ENCODE results near the gene IMPDH1. TPM values are rescaled to one million over a fixed set of nuclear protein-coding genes. Genes with fewer than 3 reads are reported as not detected.

The IMPDH1 gene
- total RNA-seq, 1 experiment from 2014 or later: 57.1 TPM

DNA sequence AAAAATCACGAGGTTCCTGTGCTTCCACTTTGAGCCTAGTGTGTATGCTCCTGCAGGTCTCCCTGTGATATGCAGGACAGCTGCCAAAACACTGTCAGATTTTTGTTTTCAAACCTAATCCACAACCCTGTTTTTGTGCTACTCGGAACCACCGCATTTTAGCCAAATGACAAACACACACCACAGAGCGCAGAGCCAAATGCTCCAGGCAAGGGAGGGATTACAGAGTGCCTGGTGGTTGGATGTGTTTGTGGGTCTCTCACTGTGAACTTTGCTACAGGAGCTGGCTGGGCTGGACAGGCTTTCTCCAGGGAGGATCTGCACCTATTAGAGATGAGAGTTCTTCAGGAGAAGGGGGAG is 60.3 kb downstream of the IMPDH1 start:
- H3K9me3 Mint-ChIP-seq (ENCODE audit: low read depth, unreplicated experiment): no peaks in the 10 kb centered on the region
- H3K27me3 Mint-ChIP-seq (ENCODE audit: unreplicated experiment): peaks cover 67% of the 10 kb centered on the region
- TF ChIP-seq, protein P1, sequence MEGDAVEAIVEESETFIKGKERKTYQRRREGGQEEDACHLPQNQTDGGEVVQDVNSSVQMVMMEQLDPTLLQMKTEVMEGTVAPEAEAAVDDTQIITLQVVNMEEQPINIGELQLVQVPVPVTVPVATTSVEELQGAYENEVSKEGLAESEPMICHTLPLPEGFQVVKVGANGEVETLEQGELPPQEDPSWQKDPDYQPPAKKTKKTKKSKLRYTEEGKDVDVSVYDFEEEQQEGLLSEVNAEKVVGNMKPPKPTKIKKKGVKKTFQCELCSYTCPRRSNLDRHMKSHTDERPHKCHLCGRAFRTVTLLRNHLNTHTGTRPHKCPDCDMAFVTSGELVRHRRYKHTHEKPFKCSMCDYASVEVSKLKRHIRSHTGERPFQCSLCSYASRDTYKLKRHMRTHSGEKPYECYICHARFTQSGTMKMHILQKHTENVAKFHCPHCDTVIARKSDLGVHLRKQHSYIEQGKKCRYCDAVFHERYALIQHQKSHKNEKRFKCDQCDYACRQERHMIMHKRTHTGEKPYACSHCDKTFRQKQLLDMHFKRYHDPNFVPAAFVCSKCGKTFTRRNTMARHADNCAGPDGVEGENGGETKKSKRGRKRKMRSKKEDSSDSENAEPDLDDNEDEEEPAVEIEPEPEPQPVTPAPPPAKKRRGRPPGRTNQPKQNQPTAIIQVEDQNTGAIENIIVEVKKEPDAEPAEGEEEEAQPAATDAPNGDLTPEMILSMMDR (IDR thresholded peaks at IDR 0.05; ENCODE audit: unreplicated experiment): no peak
- H3K27ac Mint-ChIP-seq (ENCODE audit: unreplicated experiment): no peak overlapping the region
- no peak overlapping the region for H3K4me3 Mint-ChIP-seq (ENCODE audit: low read depth, unreplicated experiment)
- CTCF ChIA-PET: no interaction called here
- no peaks in the 10 kb centered on the region for H3K36me3 Mint-ChIP-seq (ENCODE audit: insufficient read depth, unreplicated experiment)
- BruUV-seq (replicated peaks): no TSS peak
- DNase-seq: no peak
- intact Hi-C loops (cut with micrococcal nuclease; ENCODE audit: unreplicated experiment): no loop called here
- no peaks in the 10 kb centered on the region for H3K4me1 Mint-ChIP-seq (ENCODE audit: low read depth, unreplicated experiment)

DNA sequence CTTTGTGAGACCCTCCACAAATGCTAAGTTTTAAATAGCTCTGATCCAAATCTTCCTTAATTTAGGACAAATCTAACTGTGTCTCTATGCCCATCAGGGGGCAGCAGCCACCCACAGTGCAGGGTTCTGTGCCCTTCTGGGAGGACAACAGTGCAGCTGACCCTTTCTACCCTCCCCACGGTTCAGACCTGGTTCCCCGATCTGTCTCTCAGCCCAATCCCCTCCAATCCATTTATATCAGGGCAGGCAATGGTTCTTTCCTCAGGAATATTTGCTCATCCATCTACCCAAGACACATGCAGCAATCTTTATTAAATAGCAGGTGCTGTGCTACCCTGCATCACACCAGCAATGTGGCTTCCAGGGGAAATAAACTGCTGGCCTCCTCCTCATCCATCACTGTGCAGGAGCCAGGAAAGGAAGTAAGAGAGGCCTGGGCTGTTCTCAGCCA is 62.1 kb downstream of the IMPDH1 start:
- TF ChIP-seq, protein P1 (IDR thresholded peaks at IDR 0.05; ENCODE audit: unreplicated experiment): peak; percentile 56
- H3K4me1 Mint-ChIP-seq (ENCODE audit: low read depth, unreplicated experiment): peaks cover 5% of the 10 kb centered on the region
- no peak overlapping the region for H3K4me3 Mint-ChIP-seq (ENCODE audit: low read depth, unreplicated experiment)
- H3K27me3 Mint-ChIP-seq (ENCODE audit: unreplicated experiment): peaks cover 49% of the 10 kb centered on the region
- H3K9me3 Mint-ChIP-seq (ENCODE audit: low read depth, unreplicated experiment): no peaks in the 10 kb centered on the region
- intact Hi-C loops (cut with micrococcal nuclease; ENCODE audit: unreplicated experiment): loop anchor here (1.0 kb wide), 1 partner anchor 40 kb away; no protein-coding TSS in a partner anchor
- CTCF ChIA-PET: interaction anchor here (0.6 to 2.7 kb wide), 9 partner anchors 10 to 112 kb away, joined by 3 to 60 read pairs (median 6); no protein-coding TSS in a partner anchor
- no TSS peak for BruUV-seq (replicated peaks)
- no peak overlapping the region for H3K27ac Mint-ChIP-seq (ENCODE audit: unreplicated experiment)
- H3K36me3 Mint-ChIP-seq (ENCODE audit: insufficient read depth, unreplicated experiment): peaks cover 12% of the 10 kb centered on the region
- peak; percentile 66 for DNase-seq

DNA sequence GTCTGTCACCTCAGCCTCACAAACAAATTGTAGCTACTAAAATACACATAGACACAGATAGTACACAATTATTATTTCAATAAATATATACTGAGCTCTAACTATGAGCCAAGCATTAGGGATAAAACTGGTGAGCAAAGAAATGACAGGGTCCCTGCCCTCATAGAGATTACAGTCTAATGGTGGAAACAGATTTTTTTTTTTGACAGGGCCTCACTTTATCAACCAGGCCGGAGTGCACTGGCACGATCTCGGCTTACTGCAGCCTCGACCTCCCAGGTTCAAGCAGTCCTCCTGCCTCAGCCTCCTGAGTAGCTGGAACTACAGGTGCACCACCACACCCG is 65.4 kb downstream of the IMPDH1 start:
- no peak for DNase-seq
- no peaks in the 10 kb centered on the region for H3K9me3 Mint-ChIP-seq (ENCODE audit: low read depth, unreplicated experiment)
- H3K36me3 Mint-ChIP-seq (ENCODE audit: insufficient read depth, unreplicated experiment): peaks cover 15% of the 10 kb centered on the region
- peaks cover 10% of the 10 kb centered on the region for H3K4me1 Mint-ChIP-seq (ENCODE audit: low read depth, unreplicated experiment)
- no TSS peak for BruUV-seq (replicated peaks)
- no peak overlapping the region for H3K4me3 Mint-ChIP-seq (ENCODE audit: low read depth, unreplicated experiment)
- H3K27ac Mint-ChIP-seq (ENCODE audit: unreplicated experiment): no peak overlapping the region
- intact Hi-C loops (cut with micrococcal nuclease; ENCODE audit: unreplicated experiment): no loop called here
- CTCF ChIA-PET: interaction anchor here (0.5 to 1.5 kb wide), 3 partner anchors 9 to 546 kb away, joined by 3 to 11 read pairs (median 4); no protein-coding TSS in a partner anchor
- H3K27me3 Mint-ChIP-seq (ENCODE audit: unreplicated experiment): peaks cover 26% of the 10 kb centered on the region
- TF ChIP-seq, protein P1 (IDR thresholded peaks at IDR 0.05; ENCODE audit: unreplicated experiment): no peak

DNA sequence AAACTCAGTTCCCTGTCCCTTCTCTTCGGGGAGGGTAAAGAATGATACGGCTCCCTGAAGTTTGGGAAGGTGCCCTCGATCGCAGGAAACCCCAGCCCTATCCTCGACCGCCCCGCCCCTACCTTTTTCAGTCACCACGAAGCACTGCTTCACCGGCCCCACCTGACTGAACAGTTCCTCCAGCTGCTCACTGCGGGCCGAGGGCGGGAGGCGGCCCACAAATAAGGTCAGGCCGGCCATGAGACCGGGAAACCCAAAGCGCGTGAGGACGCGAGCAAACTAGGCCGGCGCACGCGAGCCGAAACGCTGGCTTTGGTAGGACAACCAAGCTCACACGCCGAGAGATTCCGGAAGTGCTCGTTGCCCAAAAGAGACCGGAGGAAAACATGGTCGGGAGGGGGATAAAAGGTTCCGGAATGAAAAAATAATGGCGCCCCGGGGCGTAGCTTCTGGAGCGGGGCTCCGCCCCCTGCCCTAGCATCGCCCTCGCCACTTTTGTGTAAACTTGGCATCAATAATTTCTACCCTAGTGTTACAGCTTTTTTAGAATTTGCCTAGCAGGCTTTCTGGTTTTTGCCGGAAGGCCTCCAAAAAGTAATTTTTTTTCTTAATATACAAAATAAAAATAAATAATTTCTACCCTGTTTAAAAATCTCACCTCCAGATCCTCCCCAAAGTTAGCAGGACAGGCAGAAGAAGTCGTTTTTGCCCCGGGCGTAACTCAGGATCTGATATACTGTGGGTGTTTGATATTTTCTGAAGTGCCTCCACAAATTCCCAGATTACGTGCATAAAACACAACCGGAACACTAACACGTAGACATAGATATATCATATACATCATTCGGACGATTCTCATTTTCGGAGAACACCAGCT is 66.0 kb downstream of the IMPDH1 start, which contains the start of gene RBM28:
TSS of gene RBM28 (minus strand) at position 355 of the 877 bp plus-strand sequence. CDS start at position 240, 115 bp downstream.
- H3K9me3 Mint-ChIP-seq (ENCODE audit: low read depth, unreplicated experiment): no peaks in the 10 kb centered on the region

More for the DNA sequence above, 66.0 kb downstream of the IMPDH1 start, which contains the start of gene RBM28:
- H3K27ac Mint-ChIP-seq (ENCODE audit: unreplicated experiment): peak within 1 kb of the TSS; percentile 88
- H3K4me1 Mint-ChIP-seq (ENCODE audit: low read depth, unreplicated experiment): peaks cover 10% of the 10 kb centered on the region
- H3K36me3 Mint-ChIP-seq (ENCODE audit: insufficient read depth, unreplicated experiment): peaks cover 15% of the 10 kb centered on the region
- intact Hi-C loops (cut with micrococcal nuclease; ENCODE audit: unreplicated experiment): no loop called here
- TF ChIP-seq, protein P1 (IDR thresholded peaks at IDR 0.05; ENCODE audit: unreplicated experiment): no peak
- BruUV-seq (replicated peaks): no TSS peak
- DNase-seq: peak; percentile 86
- CTCF ChIA-PET: interaction anchor here (0.5 to 1.5 kb wide), 5 partner anchors 9 to 546 kb away, joined by 3 to 11 read pairs (median 4); no protein-coding TSS in a partner anchor
- H3K4me3 Mint-ChIP-seq (ENCODE audit: low read depth, unreplicated experiment): peak within 1 kb of the TSS; percentile 66
- H3K27me3 Mint-ChIP-seq (ENCODE audit: unreplicated experiment): peaks cover 19% of the 10 kb centered on the region

Other genes starting within 250 kb of the IMPDH1 start
- not detected in 2 replicates for gene LEP, start 168.7 kb downstream of the IMPDH1 start, total RNA-seq (2022)
- gene RBM28, start 66.1 kb downstream of the IMPDH1 start, total RNA-seq (2022): 49.3 and 49.9 TPM in 2 replicates
- 0.15 TPM in 1 of 2 replicates, not detected in the other for gene PRRT4, start 48.3 kb downstream of the IMPDH1 start, total RNA-seq (2022)
- gene HILPDA, start 45.9 kb upstream of the IMPDH1 start, total RNA-seq (2022): 14.5 and 17.4 TPM in 2 replicates
- gene METTL2B, start 66.8 kb upstream of the IMPDH1 start, total RNA-seq (2022): 29.7 and 30.0 TPM in 2 replicates